PC-3 (cell line): ENCODE measurements around the gene GRHPR. TPM values are rescaled to one million over a fixed set of nuclear protein-coding genes. Genes with fewer than 3 reads are reported as not detected.

Experiments used
- ATAC-seq: fragments of 200-7000 bp; cut with Tn5 transposase; 2 replicates; pipeline ENCODE4 v1.9.1; 2020; ENCODE audit warnings: mild to moderate bottlenecking, moderate library complexity
- BruUV-seq: library from RNA; stranded (reverse); fragments of 400-500 nt; replicated peaks from 2 replicates; lab custom pipeline; 2021; lab: Mats Ljungman, UMichigan
- CTCF ChIA-PET: fragments of 300-600 bp; sonication (Branson Sonifier 250); formaldehyde crosslinking; loops from one replicate; lab custom pipeline; 2022; ENCODE audit warnings: antibody characterized with exemption; lab: Charles Lee
- POLR2A ChIA-PET: fragments of 300-600 bp; sonication (Branson Sonifier 250); formaldehyde crosslinking; loops from one replicate; lab custom pipeline; 2022; ENCODE audit warnings: antibody characterized with exemption; ENCODE audit not compliant: unreplicated experiment; lab: Charles Lee
- DNase-seq: peaks from one replicate; pipeline ENCODE4 v3.0.0-alpha.2; 2015
- H2AFZ ChIP-seq: fragments of 300-600 bp; sonication (generic); 2 replicates; pipeline ENCODE4 v1.6.0; 2016; ENCODE audit warnings: antibody characterized with exemption, low read length
- H3F3A ChIP-seq: fragments of 300-600 bp; sonication (generic); one replicate; pipeline ENCODE4 v1.6.0; 2017; ENCODE audit warnings: antibody characterized with exemption, low read length, control low read depth, mild to moderate bottlenecking; ENCODE audit not compliant: unreplicated experiment
- H3K27ac ChIP-seq: fragments of 300-600 bp; sonication (generic); 2 replicates; pipeline ENCODE4 v1.5.1; 2016; ENCODE audit warnings: mild to moderate bottlenecking, low read length
- H3K27me3 ChIP-seq: fragments of 300-600 bp; sonication (generic); 2 replicates; pipeline ENCODE4 v1.6.1; 2016; ENCODE audit warnings: low read length, mixed read lengths
- H3K36me3 ChIP-seq: fragments of 300-600 bp; sonication (generic); 2 replicates; pipeline ENCODE4 v1.6.1; 2016; ENCODE audit warnings: low read depth, mixed run types, low read length, mixed read lengths
- H3K4me1 ChIP-seq: fragments of 300-600 bp; sonication (generic); 2 replicates; pipeline ENCODE4 v1.5.1; 2016; ENCODE audit warnings: low read length; ENCODE audit not compliant: insufficient read depth
- H3K4me2 ChIP-seq: fragments of 300-600 bp; sonication (generic); 2 replicates; pipeline ENCODE4 v1.6.0; 2016; ENCODE audit warnings: low read length
- H3K4me3 ChIP-seq: fragments of 300-600 bp; sonication (generic); 2 replicates; pipeline ENCODE4 v1.5.1; 2016; ENCODE audit warnings: mild to moderate bottlenecking, low read length, mixed read lengths
- H3K79me2 ChIP-seq: fragments of 300-600 bp; sonication (generic); 2 replicates; pipeline ENCODE4 v1.6.1; 2017; ENCODE audit warnings: low read length, mixed read lengths
- H3K9ac ChIP-seq: fragments of 300-600 bp; sonication (generic); 2 replicates; pipeline ENCODE4 v1.6.0; 2016; ENCODE audit warnings: mild to moderate bottlenecking, low read length
- H3K9me2 ChIP-seq: fragments of 300-600 bp; sonication (generic); replicated peaks from 2 replicates; pipeline ENCODE4 v1.6.1; 2016; ENCODE audit warnings: mixed run types, low read length, mixed read lengths
- H3K9me3 ChIP-seq: fragments of 300-600 bp; sonication (generic); 2 replicates; pipeline ENCODE4 v1.6.1; 2016; ENCODE audit warnings: low read length, mixed read lengths
- H4K20me1 ChIP-seq: fragments of 300-600 bp; sonication (generic); 2 replicates; pipeline ENCODE4 v1.6.1; 2016; ENCODE audit warnings: low read length, mixed read lengths
- CTCF ChIP-seq: fragments of 300-600 bp; sonication (generic); conservative IDR thresholded peaks from 2 replicates; pipeline ENCODE4 v1.5.1; 2017; ENCODE audit warnings: antibody characterized with exemption, low read depth, mild to moderate bottlenecking, low read length
- EZH2 ChIP-seq: fragments of 300-600 bp; sonication (generic); IDR thresholded peaks from one replicate; pipeline ENCODE4 v1.6.1; 2017; ENCODE audit warnings: antibody characterized with exemption, mild to moderate bottlenecking, low read length; ENCODE audit not compliant: unreplicated experiment
- EZH2phosphoT487 ChIP-seq: fragments of 300-600 bp; sonication (generic); IDR thresholded peaks from 2 replicates; pipeline ENCODE4 v1.6.1; 2018; ENCODE audit warnings: mild to moderate bottlenecking, antibody characterized with exemption, low read length, borderline replicate concordance
- intact Hi-C: fragments of 100-400 bp; cut with micrococcal nuclease; formaldehyde crosslinking; loops from 2 replicates; pipeline ENCODE4 v1.9.0; 2023
- total RNA-seq: library from RNA; depleted of rRNA; stranded (reverse); fragments of >200 nt; gene quantifications from 2 replicates; pipeline ENCODE4 v1.2.3, GENCODE V29; 2014

GRHPR gene
- total RNA-seq, 1 experiment from 2014 or later = 84.1 TPM

GRCh38 chr9:37446401-37446800 is 23.9 kb downstream of the GRHPR start:
- Histone ChIP-seq H3K4me1 (peaks cover 8% of the 10 kb centered on the region; the same call in 1 of the 2 replicates), H3K4me3 (no peak overlapping the region), H3K36me3 (peaks cover 12% of the 10 kb centered on the region), H3K9me3 (no peaks in the 10 kb centered on the region), H3K27me3 (no peaks in the 10 kb centered on the region), H3K9me2 (no peaks in the 10 kb centered on the region), H3K4me2 (no peak overlapping the region), H3K27ac (no peak overlapping the region), H3K9ac (no peak overlapping the region), H3F3A (no peaks in the 10 kb centered on the region), H3K79me2 (peaks cover 58% of the 10 kb centered on the region), H2AFZ (no peak overlapping the region), H4K20me1 (0 out of 2 replicates have a peak, but pooled peaks cover 4% of the 10 kb centered on the region)
- TF ChIP-seq EZH2phosphoT487 (no peak), EZH2 (no peak), CTCF (no peak)
- BruUV-seq = no TSS peak
- intact Hi-C loops = no loop called here
- DNase-seq (no peak), ATAC-seq (no peak)
- CTCF ChIA-PET = no interaction called here
- POLR2A ChIA-PET = no interaction called here

GRCh38 chr9:37447111-37447510 is 24.6 kb downstream of the GRHPR start:
- no TSS peak for BruUV-seq
- Histone ChIP-seq H3K27ac (no peak overlapping the region), H3K27me3 (no peaks in the 10 kb centered on the region), H3K36me3 (peaks cover 7% of the 10 kb centered on the region), H3K9me2 (no peaks in the 10 kb centered on the region), H3F3A (no peaks in the 10 kb centered on the region), H3K4me1 (peaks cover 15% of the 10 kb centered on the region), H2AFZ (no peak overlapping the region), H4K20me1 (0 out of 2 replicates have a peak, but pooled peaks cover 4% of the 10 kb centered on the region), H3K79me2 (peaks cover 66% of the 10 kb centered on the region), H3K4me3 (no peak overlapping the region), H3K4me2 (no peak overlapping the region), H3K9ac (no peak overlapping the region), H3K9me3 (no peaks in the 10 kb centered on the region)
- no peak for ATAC-seq
- POLR2A ChIA-PET = interaction anchor here (0.5 kb wide), 1 partner anchor 271 kb away, joined by 3 read pairs; no protein-coding TSS in a partner anchor
- intact Hi-C loops = no loop called here
- DNase-seq = no peak
- CTCF ChIA-PET = no interaction called here
- TF ChIP-seq CTCF = no peak
- no peak for TF ChIP-seq EZH2
- TF ChIP-seq EZH2phosphoT487 = no peak

- peaks cover 80% of the 10 kb centered on the region for H3K79me2 ChIP-seq
- ATAC-seq = no peak
- POLR2A ChIA-PET = no interaction called here
Observed at GRCh38 chr9:37449862-37450632, 27.6 kb downstream of the GRHPR start.

More at GRCh38 chr9:37449862-37450632, 27.6 kb downstream of the GRHPR start:
- peaks cover 16% of the 10 kb centered on the region for H4K20me1 ChIP-seq
- no peak for DNase-seq
- H3K9ac ChIP-seq = no peak overlapping the region
- peaks cover 7% of the 10 kb centered on the region for H3F3A ChIP-seq
- H3K9me2 ChIP-seq = no peaks in the 10 kb centered on the region
- CTCF ChIA-PET = no interaction called here
- no peaks in the 10 kb centered on the region for H3K9me3 ChIP-seq
- no peak overlapping the region for H3K4me3 ChIP-seq
- intact Hi-C loops = no loop called here
- no TSS peak for BruUV-seq
- H3K27ac ChIP-seq = no peak overlapping the region
- no peak for TF ChIP-seq CTCF
- TF ChIP-seq EZH2phosphoT487 = no peak
- TF ChIP-seq EZH2 = no peak
- H3K4me2 ChIP-seq = no peak overlapping the region
- H3K4me1 ChIP-seq = peaks cover 40% of the 10 kb centered on the region
- no peak overlapping the region for H2AFZ ChIP-seq
- H3K27me3 ChIP-seq = no peaks in the 10 kb centered on the region
- H3K36me3 ChIP-seq = peaks cover 5% of the 10 kb centered on the region
